CD4-positive, alpha-beta T cell treated with Interleukin-6 at 100 ng/mL for 8 hours (primary cell): Measurements from ENCODE around the gene CCNY.

Experiments used
- DNase-seq: peaks from one replicate; pipeline ENCODE4 v3.0.0-alpha.2; 2020; ENCODE audit warnings: mixed read lengths, low spot score

Gene CCNY

DNA sequence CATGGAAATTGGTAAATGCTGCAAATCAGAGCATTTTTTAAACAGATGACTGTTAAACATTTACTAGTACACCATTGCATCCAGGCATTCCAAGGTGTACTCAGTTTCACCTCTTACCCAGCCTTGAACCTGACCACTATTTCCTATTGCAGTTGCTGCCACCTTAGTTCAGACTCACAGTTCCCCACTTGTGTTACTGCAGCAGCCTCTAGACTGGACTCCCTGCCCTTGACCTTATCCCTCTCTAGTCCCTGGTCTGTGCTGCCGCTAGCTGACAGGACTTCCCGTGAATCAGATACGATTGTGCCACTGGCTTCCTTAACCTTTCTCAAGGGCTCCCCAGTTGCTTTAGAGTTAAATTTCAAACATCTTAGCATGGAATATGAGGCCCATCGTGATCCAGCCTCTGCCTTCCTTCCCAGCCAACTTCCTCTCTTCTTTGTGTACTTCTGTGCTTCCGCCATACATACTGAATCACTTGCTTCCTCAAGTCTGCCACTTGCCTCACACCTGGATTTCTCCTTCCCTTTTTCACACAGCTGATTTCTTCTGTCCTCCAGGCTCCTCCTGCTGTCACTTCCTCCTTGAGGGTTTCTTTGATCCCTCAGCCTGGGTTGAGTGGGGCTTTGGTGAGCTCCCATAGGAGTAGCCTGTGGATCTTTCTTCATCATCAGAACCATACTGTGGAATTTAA lies 150.1 kb downstream of the CCNY start:
- no peak for DNase-seq

GRCh38 chr10:35487336-35488034 lies 151.2 kb downstream of the CCNY start:
- no peak for DNase-seq

DNA sequence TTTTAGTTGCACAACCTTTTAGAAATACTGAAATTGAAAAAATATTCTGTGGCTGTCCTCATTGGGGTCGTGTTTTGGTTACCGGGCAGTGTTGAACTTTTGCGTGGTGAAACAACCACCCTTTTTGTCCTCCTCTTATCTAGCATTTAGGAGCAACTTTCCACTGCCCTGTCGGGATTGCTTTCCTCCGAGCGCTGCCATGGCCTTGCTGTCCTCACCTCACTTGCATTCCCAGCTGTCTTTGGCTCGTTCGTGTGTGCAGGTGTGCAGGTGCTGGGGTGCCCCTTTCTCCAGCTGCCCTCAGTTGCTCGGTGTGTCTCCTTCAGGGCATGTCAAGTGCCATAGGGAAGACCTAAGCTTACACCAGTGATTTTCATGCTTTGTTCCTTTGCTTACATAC lies 151.9 kb downstream of the CCNY start:
- no peak for DNase-seq

DNA sequence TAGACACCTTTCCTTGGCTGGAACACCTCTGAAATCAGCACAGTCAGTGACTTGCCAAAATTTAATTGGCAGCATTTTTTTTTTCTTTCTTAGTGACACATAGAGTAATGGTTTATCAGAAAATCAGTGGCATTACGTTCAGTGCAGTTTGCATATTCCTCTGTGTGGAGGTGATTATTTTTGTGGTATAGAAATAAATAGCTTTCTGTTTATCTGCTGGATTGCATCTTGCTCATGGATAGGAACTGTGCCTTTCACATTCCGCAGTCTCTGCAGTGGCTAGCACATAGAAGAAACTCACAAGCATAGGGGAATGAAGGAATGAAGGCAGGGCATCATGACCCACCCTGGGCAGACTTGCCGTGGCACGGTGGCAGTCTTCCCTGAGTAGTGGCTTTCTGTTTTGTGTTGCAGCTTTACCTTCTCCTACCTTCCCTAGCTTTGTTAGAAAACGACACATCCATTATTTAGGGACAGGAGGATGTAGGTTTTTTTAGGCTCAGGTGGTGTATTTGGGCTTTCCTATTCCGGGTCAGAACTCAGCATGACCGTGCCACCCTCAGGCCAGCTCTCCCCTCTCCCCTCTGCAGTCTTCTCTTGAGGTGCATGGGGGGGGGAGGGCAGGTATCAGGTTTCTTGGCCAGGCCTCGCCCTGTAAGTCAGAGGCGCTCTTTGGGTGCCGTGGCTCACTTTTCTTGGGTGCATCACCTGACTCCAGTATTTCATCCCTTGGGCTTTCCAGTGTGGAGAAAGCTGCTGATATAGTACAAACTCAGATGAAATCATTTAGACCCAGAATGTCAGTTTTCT lies 156.3 kb downstream of the CCNY start:
- DNase-seq, result no peak

DNA sequence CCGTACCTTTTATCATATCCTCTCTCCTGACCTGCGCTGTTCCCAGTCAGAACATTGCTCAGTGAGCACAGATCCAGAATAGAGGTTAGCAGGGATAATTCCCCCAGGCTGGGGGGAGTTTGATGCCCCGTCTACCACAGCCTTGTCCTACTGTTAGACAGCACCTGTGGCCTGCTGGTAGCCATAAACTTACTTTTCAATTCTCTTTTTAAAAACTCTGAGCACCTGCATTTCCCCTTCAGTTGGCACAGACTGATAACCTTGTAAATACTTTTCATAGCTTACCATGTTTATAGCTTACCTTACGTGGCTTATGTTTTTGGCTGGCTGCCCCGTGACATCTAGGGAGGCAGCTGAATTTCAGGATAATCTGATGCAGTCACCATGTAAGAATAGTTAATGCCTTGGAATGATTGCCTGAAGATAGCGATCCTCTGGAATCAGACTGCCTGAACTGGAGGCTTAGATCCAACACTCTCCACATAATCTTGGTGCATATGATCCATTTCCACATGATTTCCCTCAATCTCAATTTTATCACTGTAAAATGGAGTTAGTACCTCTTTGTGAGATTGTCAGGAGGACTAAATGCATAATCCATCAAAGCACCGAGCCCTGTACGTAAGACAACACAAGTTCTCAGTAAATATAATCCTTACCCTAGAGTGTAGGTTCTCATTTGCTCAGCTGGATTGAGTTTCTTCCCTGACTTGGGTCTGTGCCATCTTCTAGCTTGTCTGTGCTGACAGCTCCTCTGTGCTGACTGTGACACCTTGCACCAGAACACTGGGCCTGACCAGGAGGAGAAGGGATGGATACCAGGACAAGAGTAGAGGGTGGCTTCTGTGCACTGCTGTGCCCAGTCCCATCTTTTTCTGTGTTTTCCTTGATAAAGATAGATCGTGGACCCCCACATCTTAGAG lies 157.1 kb downstream of the CCNY start:
- DNase-seq, result no peak

- DNase-seq, result no peak
Measured at GRCh38 chr10:35495521-35496119, 159.3 kb downstream of the CCNY start.

DNA sequence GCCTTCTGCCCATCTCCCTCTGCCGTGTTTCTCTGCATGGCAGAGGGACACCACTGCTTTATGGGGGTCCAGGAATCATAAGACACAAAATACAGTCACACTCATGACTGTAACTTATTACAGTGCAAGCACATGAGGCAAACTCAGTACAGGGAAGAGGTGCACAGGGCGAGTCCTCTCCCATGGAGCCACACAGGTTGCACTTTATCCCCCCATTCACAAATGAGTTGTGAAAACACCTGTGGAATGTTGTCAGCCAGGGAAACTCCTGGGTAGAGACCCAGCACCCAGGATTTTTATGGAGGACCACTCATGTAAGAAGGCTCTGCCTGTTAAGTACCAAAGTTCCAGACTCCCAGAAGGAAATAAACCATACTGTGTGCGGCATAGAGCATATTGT lies 161.6 kb downstream of the CCNY start:
- no peak for DNase-seq

- no peak for DNase-seq
Measured at GRCh38 chr10:35498693-35499092, 162.4 kb downstream of the CCNY start.

DNA sequence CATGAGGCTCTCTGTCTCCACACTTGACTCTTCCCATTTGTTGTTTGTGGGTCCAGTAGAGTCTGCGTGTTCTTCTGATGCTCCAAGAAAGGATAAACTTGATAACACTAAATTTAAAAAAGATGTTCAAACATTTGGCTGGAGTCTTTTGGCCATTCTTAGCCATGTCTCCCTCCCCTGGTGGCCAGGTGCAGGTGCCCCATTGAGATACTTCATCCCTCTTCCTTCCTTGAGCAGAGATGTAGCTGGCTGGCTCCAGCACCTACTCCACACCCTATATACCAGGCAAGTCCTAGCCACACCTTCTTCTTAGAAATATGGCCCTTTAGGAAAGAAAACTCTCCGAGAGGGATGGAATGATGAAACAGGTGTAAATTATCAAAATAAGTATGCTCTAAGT lies 165.6 kb downstream of the CCNY start:
- DNase-seq, result no peak

- DNase-seq, result no peak
Measured at GRCh38 chr10:35502692-35503091, 166.4 kb downstream of the CCNY start.

DNA sequence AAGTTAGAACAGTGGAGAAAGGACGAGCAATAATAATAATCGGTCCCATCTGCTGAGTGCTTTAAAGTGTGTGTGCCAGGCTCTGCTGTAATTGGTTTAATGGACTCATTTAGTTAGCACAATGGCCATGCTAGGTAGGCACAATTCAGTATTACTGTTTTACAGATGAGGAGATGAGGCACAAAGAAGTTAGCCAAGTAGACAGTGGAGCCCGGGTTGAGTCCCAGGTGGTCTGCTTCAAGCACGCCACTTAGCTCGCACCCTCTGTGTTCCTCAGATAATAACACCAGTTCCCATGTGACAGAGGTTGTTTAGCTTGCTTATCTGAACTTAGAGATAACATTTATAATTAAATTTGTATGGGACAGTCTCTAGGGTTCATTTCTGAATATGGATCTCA lies 167.3 kb downstream of the CCNY start:
- DNase-seq, result no peak

DNA sequence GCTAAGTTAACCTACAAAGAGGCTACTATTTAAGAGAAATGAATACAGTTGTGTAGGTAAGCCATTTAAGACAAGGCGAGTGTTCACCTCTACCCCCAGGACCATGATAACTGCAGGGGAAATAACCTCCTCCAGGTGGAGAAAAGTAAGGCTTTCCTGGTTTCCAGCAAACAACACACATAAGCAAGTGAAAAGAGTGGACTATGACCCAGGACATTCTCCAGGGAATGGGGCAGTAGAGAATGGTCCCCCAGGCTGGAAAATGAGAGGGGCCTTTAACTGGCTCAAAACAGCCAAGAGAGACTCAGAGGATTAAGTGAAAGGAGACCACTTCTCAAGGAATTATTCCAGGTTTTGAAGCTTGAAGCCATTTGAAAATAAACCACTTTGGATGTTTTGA lies 167.8 kb downstream of the CCNY start:
- DNase-seq, result no peak

- DNase-seq, result no peak
Measured at GRCh38 chr10:35505241-35505873, 169.0 kb downstream of the CCNY start.

GRCh38 chr10:35506741-35507140 lies 170.4 kb downstream of the CCNY start:
- no peak for DNase-seq

GRCh38 chr10:35507519-35508109 lies 171.3 kb downstream of the CCNY start:
- no peak for DNase-seq

GRCh38 chr10:35508647-35509046 lies 172.3 kb downstream of the CCNY start:
- DNase-seq, result no peak

DNA sequence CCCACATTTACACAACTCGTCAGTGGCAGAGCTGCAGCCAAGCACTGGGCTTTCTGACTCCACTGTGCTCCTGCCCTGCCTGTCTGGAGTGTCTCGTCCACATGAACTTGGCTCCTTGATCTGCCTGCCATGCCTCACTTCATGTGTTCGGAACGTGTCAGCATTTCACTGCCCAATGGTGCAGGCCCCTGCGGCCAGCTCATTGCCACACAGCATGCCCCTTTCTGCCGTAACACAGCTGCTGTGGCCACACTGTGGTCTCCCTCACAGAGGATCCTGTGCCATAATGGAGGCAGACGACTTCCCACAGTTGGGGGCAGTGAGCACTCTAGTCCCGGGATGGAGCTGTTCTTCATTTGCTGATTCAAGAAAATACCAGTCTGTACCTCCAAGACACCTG lies 174.6 kb downstream of the CCNY start:
- DNase-seq, result no peak

- DNase-seq, result no peak
Measured at GRCh38 chr10:35511647-35512046, 175.3 kb downstream of the CCNY start.

DNA sequence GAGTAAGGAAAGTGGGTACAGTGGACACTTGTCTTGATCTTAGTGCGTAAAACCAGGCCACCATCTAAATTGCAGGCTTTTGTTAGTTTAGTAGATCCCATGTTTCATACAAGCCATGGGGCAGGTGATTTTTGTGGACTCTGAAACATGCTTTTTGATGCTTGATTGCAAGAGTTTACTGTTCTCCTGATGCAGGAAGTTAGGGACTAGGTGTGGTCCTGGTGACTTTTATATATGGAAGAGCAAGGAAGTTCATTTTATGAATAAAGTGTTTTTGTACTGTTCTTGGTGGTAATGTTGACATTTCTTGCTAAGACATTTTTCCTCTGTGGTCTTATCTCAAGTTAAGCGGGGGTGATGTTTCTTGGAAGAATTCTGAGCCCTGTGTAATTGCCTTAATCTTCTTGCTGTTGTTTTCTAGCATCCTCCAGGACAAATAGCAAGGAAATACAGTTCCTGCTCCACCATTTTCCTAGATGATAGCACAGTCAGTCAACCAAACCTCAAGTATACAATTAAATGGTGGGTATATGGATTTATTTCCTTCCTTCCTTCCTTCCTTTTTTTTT lies 179.9 kb downstream of the CCNY start:
- DNase-seq, result no peak

DNA sequence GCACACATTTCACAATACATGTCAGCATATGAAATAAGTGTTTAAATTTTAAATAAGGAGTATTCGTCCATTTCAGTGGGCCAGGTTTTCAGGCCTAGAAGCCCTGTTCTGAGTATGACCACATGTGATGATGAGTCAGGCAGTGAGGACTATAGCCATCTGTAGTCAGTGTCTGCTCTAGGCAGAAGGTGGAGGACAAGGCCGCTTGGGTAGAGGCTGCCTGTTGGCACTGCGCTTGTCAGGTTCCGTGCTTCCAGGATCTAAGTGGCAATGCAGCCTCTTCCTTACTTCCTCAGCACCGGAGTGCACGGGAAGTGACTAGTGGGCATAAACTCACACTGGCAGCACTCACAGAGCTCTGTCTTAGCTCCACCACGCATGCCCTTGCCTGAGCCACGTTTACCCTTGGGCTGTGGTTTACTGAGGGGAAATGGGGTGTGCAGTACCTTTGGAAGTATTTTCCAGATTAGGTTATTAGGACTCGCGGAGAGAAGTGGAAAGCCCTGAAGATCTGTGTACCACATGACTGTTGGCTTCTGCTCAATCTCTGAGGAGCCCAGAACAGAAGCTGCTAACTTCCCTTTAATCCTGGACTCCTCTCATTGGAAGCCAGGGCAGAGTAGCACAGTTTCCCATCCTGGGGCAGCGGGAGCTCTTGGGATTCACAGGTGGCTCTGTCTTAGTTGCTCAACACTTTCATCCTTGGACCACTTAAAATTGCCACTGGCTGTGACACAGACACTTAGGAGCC lies 181.3 kb downstream of the CCNY start:
- DNase-seq, result no peak
